Fibroblast of skin of right biceps (primary cell): ENCODE results near the gene KCNC1.

Experiments used
- DNase-seq: peaks from one replicate; pipeline ENCODE4 v3.0.0-alpha.2; 2013

The KCNC1 gene

DNA sequence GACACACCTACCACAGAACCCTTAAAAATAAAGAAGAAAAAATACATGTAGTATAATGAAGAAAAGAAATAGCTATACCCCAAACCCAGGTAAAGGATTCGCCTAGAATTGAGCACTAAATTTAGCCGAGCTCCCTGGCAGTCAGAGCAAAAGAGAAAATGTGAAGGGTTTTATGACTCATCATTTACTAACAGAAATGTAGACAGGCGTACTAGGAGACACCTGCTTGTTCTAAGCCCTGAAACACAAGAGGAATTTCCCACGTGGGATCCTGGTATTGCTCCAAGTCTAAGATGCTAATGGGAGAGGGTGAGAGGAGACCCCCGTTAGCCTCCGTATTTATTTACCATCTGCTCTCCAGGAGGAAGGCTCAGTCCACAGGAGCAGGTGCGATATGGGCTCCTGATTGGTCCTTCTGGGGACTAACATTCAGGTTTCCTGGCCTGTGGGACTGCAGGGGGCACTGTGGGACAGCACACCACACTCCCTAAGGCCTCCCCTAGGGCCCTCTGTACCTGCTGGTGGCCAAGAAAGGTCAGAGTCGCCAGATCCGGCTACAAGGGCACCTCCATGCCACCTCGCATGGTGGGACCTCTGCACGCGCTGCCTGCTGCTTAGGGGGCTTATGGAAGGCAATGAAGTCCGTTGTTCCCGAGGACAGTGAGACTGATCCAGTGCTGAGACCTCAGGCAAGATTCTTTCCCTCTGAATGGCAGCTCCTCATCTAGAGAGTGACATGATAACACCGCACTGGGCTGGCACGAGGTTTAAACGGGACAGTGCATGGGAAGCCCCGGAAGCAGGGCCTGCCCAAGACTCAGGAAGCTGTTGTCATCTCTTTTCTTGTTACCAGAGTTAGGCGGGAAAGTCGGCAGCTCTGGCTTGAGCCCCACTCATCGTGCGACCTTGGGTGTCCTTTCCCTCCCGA lies 25.8 kb downstream of the KCNC1 start:
- peak; percentile 19 for DNase-seq

DNA sequence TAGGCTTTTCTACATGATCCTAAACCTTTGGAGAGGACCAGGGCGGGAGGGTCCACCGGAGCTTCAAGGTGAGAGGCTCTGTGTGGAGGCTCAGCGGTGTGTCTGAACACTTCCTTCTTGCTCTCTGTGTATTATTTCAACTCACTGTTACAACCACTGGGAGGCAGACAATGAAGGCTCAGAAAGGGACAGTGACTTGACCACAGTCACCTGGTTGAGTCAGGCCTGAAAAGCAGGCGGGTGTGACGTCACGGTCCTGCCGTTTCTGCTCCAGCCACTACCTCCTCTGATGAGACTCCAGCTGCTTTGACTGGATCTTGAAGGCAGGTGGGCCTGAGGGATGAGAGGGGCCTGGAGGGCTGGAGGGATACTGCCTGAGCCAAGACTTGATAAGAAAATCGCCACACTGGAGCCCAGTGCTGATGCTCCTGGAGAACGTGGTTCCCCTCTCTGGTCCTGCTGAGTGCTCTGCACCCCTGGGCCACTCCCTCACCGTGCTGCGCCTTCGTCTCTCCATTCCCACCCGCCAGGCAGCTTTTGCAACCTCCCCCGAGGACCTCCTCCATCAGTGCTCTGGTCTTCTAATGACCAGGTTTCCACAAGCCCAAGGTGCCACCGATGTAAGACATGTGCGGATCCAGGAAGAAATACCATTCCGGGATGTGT lies 27.9 kb downstream of the KCNC1 start:
- DNase-seq: no peak

DNA sequence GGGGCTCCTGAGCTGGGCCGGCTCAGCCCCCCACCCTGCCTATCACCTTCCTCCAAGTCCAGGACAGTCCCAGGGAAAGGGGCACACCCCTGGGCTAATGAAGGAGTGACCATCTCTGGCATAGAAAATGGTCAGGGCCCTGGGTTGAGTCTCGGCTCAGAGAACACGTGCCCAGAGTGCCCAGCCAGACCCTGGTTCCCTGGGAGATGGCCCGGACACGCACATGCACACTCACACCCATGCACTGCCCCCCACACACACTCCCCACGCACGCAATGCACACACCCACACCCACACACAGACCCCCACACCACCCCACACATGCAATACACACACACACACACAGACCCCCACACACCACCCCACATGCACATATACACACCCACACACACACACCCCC lies 28.7 kb downstream of the KCNC1 start:
- DNase-seq: no peak

DNA sequence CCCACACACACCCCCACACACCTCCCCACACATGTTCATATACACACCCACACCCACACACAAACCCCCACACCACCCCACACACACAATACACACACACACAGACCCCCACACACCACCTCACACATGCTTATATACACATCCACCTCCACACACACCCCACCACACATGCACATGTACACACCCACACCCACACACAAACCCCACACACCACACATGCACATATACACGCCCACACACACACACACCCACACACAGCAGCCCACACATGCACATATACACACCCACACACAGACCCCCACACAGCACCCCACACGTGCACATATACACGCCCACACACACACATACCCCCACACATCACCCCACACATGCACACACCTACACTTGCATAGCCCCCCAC lies 29.1 kb downstream of the KCNC1 start:
- no peak for DNase-seq

DNA sequence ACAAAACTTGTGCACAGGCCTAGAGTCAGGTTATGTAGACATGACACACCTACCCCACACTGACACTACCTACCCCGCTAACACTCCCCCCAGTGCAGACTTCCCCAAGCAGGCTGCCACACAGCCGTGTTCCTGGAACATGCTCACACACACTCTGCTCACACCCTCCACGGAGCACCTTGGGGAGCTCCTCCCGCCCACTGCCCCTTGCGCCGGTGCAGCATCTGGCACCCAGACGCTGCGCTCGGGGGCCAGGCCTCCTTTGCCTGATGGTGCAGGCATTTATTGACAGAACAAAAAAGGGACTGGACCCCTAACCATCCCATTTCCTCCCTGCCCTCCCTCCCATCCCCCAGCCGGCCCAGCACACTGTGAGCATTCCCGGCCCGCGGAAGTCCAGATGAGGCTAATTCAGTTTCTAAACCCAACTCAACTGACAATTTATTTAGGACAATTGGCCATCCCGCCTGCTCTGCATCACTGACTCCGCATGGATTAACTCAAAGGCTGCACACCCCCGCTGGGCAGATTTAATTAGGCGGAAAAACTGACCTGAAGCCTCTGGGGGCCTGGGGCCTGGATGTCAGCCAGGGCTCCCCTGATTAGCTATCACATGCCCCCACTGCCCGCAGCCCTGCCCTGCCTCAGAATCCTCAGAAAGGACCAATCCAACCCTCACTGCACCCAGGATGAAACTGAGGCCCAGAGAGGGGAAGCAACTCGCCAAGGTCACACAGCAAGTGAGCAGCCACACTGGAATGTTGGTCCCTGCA lies 30.1 kb downstream of the KCNC1 start:
- DNase-seq: no peak

DNA sequence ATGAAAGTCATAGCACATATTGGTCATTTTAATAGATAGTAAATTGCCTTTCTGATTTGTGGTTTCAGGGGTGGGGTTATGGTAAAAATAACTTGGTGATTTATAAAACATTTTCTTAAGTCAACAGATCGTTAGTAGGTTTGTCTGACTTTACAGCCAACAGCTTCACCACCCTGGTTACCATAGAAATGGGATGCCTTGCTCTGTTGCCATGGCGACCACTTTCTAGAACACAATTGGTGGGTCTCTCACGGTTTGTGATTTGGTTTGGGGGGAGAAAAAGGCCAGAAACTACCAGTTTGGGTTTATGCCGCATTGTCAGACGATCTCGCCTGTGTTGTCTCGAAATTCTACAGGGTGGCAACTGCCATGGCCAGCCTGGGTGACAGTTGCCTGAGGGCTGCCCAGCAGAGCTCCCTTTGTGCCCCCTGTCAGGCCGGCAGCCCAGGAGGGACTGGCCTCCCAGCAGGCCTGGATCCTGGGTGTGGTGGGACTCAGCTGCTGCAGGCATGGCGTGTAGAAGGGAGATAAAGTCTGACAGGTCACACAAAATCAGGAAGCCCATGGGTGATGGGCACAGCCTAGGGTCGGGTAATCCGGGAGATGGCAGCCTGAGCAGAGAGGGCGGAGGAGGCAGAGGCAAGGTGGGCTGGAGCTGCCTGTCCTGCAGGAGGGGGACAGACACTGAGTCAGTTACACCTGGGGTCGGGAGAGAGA lies 30.9 kb downstream of the KCNC1 start:
- peak; percentile 31 for DNase-seq

DNA sequence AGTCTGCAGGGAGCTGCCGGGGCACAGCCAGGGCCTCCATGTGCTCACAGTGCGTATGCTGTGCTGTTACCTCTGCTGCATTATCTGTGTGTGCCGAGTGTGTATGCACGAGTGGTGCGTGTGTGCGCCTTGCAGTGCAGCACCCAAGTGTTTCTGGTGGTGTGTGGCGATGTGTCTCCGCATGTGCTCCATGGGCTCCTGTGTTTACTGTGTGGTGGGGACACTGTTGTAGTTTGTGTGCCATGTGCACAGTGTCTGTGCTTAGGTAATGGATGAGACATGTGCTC lies 31.4 kb downstream of the KCNC1 start:
- no peak for DNase-seq

DNA sequence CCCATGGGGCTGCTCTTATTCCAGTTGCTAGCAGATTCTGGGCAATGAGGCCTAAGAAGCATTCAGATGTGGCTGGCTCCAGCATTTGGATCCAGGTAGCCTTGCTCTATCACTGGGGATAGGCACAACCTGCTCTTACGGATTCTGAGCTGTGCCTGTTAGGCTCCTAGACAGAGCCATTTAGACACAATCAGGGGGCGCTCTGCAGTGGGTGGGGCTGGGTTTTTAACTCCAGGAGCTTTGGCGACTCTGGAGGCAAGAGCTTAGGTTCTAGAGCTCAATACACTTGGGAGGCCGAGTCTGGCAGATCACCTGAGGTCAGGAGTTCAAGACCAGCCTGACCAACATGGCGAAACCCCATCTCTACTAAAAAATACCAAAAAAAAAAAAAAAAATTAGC lies 32.0 kb downstream of the KCNC1 start:
- no peak for DNase-seq

DNA sequence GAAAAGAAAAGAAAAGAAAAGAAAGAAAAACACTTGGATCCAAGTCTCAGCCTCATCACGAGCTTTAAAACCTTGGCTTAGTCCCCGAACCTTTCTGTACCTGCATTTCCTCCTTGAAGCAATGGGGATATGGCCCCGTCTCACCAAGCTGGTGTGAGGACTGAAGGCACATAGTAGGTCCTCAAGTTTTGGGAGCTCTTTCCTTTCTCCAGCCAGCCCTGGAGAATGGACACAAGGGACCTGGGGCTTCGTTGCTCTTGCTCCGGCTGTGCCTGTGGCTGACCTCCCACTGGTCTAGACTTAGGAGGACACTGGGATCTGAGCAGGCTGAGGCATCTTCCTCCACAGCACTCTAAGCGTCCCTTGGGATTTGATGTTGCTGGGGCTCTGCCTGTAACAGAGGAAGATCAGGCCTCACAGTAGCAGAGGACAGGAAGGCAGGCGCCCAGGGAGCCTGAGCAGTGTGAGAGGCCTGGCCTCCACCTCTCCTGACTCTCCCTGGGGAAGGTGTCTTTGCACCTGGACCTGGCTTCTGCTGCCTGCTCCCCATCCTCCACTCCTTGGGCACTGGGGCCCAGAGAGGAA lies 32.8 kb downstream of the KCNC1 start:
- DNase-seq: peak; percentile 8

DNA sequence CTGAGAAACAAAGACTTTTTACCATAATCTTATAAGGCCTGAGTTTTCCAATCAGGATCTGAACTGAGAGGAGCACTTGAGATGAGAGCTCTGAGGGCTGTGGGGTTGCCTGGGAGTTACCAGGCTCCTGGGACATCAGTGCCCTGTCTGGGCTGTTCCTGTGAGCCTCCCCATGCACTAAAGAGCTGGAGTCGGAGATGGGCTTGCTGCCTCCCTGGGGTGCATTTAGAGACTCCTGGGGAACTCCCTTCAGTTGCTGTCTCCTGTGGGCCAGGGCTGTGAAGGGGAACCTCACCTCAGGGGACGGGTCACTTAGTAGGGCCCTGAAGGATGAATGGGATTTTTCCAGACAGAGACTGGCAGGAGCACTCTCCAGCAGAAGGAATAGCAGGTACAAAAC lies 33.3 kb downstream of the KCNC1 start:
- no peak for DNase-seq

DNA sequence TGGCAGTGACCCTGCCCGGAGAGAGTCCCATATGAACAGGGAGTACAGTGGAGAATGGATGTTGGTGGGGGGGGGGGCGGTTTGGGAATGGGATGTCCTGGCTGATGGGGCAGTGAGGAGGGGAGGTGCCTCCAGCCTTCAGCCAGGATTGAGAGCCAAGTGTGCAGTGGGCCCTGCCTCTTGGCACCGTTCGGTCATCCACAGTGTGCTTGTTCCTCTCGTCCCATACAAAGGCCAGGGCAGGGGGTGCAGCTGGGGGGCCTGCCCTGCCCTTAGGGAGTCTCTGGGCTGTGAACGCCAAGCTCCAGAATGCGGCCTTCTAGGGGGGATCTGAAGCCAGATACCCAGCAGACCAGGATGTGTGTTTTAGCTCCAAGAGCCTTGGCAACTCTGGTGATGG lies 34.0 kb downstream of the KCNC1 start:
- DNase-seq: no peak

DNA sequence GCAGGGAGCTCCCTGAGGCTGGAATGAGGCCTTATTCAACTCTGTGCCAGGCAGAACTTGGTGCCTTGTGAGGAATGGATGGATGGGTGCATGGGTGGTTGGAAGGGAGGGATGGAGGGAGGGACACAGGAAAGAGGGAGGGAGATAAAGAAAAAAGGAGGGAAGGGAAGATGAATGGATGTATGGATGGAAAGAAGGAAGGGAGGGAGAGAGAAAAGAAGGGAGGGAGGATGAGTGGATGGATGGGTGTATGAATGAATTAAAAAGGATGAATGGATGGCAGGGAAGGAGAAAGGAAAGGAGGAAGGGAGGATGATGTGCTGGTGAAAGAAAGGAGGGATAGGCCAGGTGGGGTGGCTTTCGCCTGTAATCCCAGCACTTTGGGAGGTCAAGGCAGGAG lies 34.6 kb downstream of the KCNC1 start:
- DNase-seq: no peak

DNA sequence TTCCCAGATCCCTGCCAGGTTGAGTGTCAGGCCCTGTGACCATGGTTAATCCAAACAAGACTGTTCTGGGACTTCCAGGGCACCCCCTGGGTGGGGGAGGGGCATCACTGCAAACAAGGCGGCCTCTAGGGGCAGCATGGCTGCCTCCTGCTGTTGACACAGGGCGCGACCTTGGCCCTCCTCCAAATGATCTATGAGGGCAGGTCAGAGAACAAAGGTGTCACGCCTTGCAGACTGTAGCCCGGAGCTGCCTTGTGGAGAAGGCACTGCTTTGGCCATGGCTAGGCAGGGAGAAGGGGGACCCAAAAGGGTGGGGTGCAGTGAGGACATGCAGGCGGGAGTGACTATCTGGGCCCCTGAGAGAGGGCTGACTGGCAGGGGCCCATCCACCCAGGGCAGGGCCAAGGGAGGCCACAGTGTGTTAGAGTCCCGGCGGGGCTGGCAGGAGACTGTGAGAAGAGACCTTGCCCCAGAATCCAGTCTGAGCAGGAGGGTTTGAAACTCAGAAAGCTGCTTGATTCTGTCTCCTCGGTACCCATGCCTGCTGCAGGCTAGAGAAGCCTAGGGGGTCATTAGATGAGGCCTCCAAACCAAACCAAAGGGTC lies 35.6 kb downstream of the KCNC1 start:
- DNase-seq: no peak

DNA sequence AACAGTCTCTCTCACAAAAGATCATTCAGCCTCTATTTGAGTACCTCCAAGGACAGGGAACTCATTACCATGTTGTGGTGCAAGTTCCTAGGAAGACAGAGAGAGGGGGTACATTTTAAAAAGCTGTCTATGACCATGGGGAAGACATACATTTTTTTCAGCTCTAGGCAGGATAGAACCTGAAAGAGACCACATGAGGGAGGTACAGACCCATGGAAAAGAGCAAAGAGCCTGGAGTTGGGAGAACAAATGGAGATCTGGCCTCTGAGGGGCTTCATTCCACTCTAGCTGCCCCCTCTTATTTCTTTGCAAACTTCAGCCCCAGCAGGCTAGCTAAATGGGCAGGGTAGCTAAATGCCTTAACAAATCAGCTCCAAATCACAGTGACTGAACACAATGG lies 36.3 kb downstream of the KCNC1 start:
- DNase-seq: no peak

DNA sequence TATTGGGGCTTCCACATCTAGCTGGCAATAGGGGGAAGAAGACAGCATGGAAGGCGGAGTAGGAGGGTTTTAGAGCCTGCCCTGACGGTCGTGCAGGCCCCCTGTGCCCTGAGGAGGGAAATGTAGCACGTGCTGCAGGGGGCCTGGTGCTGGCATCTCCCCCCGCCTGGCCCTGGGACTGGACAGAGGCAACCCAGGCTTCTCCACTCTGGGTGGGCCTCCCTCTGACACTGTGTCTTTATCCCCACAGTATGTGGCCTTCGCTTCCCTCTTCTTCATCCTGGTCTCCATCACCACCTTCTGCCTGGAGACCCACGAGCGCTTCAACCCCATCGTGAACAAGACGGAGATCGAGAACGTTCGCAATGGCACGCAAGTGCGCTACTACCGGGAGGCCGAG lies 36.8 kb downstream of the KCNC1 start:
- no peak for DNase-seq

DNA sequence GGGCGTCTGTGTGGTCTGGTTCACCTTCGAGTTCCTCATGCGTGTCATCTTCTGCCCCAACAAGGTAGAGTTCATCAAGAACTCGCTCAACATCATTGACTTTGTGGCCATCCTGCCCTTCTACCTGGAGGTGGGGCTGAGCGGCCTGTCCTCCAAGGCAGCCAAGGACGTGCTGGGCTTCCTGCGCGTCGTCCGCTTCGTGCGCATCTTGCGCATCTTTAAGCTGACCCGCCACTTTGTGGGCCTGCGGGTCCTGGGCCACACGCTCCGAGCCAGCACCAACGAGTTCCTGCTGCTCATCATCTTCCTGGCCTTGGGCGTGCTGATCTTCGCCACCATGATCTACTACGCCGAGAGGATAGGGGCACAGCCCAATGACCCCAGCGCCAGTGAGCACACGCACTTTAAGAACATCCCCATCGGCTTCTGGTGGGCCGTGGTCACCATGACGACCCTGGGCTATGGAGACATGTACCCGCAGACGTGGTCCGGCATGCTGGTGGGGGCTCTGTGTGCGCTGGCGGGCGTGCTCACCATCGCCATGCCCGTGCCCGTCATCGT lies 37.3 kb downstream of the KCNC1 start:
- DNase-seq: no peak

DNA sequence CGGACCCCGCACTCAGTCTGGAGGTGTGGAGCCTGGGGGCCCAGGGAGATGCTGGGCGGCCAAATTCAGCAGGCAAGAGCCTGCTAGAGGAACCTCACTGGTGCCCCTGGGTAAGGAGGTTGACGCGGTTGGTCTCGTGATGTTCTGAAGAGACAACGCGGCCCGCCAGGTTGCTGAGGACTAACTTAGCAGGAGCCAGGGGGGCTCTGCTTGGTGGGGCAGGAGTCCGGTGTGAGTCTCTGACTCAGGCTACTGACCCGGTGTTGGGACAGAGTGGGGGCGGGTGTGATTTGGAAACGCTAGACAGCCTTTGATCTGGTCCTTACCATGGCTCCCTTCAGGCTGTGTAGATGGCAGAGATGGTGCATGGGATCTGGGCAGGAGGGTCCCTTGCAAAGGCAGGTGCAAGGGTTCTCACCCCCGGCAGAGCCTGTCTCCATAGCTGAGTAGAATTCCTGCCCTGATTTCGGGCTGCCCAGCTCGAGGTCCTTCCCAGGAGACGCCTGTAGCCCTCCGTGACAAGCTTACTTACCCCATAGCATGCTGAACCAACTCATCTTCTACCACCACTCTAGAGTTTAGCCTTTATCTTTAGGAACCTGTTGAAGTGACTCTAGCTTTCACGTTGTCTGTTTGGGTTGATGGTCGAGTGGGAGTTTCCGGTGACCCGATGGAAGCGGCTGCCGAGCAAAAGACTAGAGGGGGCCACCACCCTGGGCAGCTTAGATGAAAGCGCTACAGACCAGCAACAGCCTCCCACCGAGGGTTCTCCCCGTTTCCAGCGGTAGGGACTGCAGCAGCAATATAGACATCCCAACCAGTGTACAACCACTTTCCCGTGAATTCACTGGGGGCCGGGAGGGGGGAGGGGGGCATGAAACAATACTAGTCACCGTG lies 38.4 kb downstream of the KCNC1 start:
- DNase-seq: no peak

DNA sequence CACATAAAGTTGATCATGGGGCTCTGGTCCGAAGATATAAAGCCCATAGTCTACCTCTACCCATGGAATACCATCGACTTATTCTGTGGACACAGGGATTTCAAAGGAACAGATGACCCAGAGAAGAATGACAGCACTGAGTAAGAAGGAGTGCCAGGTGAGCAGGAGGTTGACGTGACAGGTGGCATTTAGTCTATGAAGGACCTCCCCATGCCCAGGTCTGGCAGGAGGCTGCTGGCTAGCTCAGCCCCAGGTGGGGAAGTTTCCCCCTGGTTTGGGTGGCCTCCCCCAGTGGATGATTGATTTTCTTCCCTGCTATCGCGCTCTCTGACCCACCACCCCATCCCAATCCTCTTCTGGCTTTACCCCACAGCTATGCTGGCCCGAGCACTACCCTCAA lies 39.1 kb downstream of the KCNC1 start:
- DNase-seq: no peak

DNA sequence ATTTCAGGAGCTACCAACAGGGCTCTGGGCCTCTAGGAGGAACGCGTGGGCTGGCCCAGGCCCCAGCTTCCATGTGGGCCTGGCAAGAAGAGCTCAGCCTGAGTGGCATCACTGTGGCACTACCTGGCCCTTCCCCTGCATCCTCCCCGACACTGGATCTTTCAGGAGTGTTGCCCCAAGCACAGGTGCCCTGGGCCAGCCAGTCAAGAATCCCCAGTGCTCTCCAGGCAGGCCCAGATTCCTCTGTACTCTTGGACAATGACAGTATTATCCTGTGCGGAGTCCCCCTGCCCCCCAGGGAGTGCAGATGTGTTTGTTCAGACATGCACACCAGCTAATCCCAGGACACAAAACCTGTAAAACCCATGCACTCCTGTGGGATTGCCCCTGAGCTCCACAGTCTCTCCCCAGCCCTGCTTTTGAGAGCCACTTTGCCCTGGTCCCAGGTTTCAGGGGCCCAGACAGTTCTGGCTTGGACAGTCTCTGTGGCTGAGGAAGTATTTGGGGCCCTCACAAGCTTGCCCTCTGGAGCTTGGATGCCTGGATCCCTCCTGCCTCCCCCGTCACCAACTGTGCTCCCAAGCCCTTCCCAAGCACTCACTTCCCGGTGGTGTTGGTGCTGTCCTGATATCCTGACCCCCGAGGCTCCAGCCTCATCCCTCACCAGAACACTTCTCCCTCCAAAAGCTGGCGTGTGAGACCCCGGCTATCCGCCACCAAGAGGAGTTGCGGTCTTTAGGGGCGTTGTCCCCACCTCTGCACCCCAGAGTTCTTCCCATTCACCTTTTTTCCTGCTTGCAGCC lies 39.9 kb downstream of the KCNC1 start:
- DNase-seq: no peak

DNA sequence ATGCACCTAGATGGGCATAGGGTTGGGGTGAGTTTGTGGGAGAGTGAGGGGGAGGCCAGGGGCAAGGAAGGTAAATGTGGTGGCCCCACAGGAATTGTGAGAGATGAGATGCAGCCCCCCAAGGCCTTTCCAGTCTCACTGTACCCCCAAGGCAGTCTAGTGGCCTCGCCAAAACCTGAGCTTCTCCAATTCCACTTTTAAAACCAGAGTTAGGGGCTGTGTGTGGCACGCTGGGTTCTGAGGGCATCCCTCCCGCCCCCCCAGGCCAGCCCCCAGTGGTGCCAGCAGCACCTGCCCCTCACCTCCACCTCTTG lies 40.4 kb downstream of the KCNC1 start:
- no peak for DNase-seq
